H9 (cell line): ENCODE results near the gene CCL8. TPM values are rescaled to one million over a fixed set of nuclear protein-coding genes. Genes with fewer than 3 reads are reported as not detected.

Experiments used
- DNase-seq: peaks from one replicate; pipeline ENCODE4 v3.0.0-alpha.2; 2017
- H2AFZ ChIP-seq: one replicate; pipeline ENCODE4 v1.6.1; 2013; ENCODE audit warnings: mild to moderate bottlenecking, low read length, control low read depth, moderate library complexity
- H2AK5ac ChIP-seq: 2 replicates; pipeline ENCODE4 v1.6.1; 2013; ENCODE audit warnings: low read length, control low read depth, mixed read lengths; ENCODE audit not compliant: insufficient read length
- H2BK120ac ChIP-seq: one replicate; pipeline ENCODE4 v1.6.1; 2013; ENCODE audit warnings: low read depth, mild to moderate bottlenecking, low read length, control low read depth, inconsistent platforms; ENCODE audit not compliant: poor library complexity, severe bottlenecking
- H2BK12ac ChIP-seq: 2 replicates; pipeline ENCODE4 v1.6.1; 2013; ENCODE audit warnings: low read length, control low read depth, mixed read lengths, low read depth; ENCODE audit not compliant: insufficient read length
- H2BK15ac ChIP-seq: 2 replicates; pipeline ENCODE4 v1.6.1; 2013; ENCODE audit warnings: low read depth, low read length, control low read depth
- H2BK20ac ChIP-seq: one replicate; pipeline ENCODE4 v1.6.1; 2013; ENCODE audit warnings: low read depth, mild to moderate bottlenecking, low read length, control low read depth, inconsistent platforms; ENCODE audit not compliant: poor library complexity, severe bottlenecking
- H2BK5ac ChIP-seq: 2 replicates; pipeline ENCODE4 v1.6.1; 2013; ENCODE audit warnings: low read length, control low read depth, mixed read lengths; ENCODE audit not compliant: insufficient read length
- H3K14ac ChIP-seq: 2 replicates; pipeline ENCODE4 v1.6.1; 2013; ENCODE audit warnings: low read length, control low read depth; ENCODE audit not compliant: insufficient read depth
- H3K18ac ChIP-seq: 2 replicates; pipeline ENCODE4 v1.6.1; 2013; ENCODE audit warnings: low read depth, mild to moderate bottlenecking, mixed read lengths, low read length, control low read depth; ENCODE audit not compliant: insufficient read length
- H3K23ac ChIP-seq: 2 replicates; pipeline ENCODE4 v1.6.1; 2013; ENCODE audit warnings: low read length, control low read depth, mixed read lengths, low read depth; ENCODE audit not compliant: insufficient read length
- H3K23me2 ChIP-seq: 2 replicates; pipeline ENCODE4 v1.6.1; 2013; ENCODE audit warnings: low read depth, mild to moderate bottlenecking, mixed read lengths, low read length, control low read depth; ENCODE audit not compliant: insufficient read length, poor library complexity, severe bottlenecking
- H3K27ac ChIP-seq: 2 replicates; pipeline ENCODE4 v1.5.1; 2013; ENCODE audit warnings: low read length, control low read depth, mixed read lengths, low read depth; ENCODE audit not compliant: insufficient read length
- H3K27me3 ChIP-seq: 2 replicates; pipeline ENCODE4 v1.6.1; 2013; ENCODE audit warnings: low read length, control low read depth, inconsistent platforms; ENCODE audit not compliant: insufficient read depth
- H3K4ac ChIP-seq: 2 replicates; pipeline ENCODE4 v1.6.1; 2013; ENCODE audit warnings: low read depth, mild to moderate bottlenecking, control low read depth, inconsistent platforms, low read length, moderate library complexity
- H3K4me1 ChIP-seq: 2 replicates; pipeline ENCODE4 v1.6.1; 2013; ENCODE audit warnings: low read length, control low read depth, inconsistent platforms; ENCODE audit not compliant: insufficient read depth
- H3K4me2 ChIP-seq: 2 replicates; pipeline ENCODE4 v1.6.1; 2013; ENCODE audit warnings: low read length, control low read depth, mixed read lengths; ENCODE audit not compliant: insufficient read length, insufficient read depth
- H3K56ac ChIP-seq: 2 replicates; pipeline ENCODE4 v1.6.1; 2013; ENCODE audit warnings: low read depth, mild to moderate bottlenecking, mixed read lengths, low read length, control low read depth; ENCODE audit not compliant: insufficient read length
- H3K79me1 ChIP-seq: 2 replicates; pipeline ENCODE4 v1.6.1; 2013; ENCODE audit warnings: low read depth, mild to moderate bottlenecking, moderate library complexity, low read length, control low read depth, inconsistent platforms; ENCODE audit not compliant: insufficient read depth, poor library complexity, severe bottlenecking
- H3K79me2 ChIP-seq: 2 replicates; pipeline ENCODE4 v1.6.1; 2013; ENCODE audit warnings: low read length, control low read depth, inconsistent platforms; ENCODE audit not compliant: insufficient read depth
- H3K9ac ChIP-seq: 2 replicates; pipeline ENCODE4 v1.6.1; 2013; ENCODE audit warnings: low read length, control low read depth, mixed read lengths; ENCODE audit not compliant: insufficient read length; ENCODE audit errors: extremely low read depth
- H3K9me3 ChIP-seq: one replicate; pipeline ENCODE4 v1.6.1; 2013; ENCODE audit warnings: low read depth, low read length, inconsistent platforms; ENCODE audit not compliant: control insufficient read depth
- H3T11ph ChIP-seq: one replicate; pipeline ENCODE4 v1.6.1; 2013; ENCODE audit warnings: mild to moderate bottlenecking, low read length, control low read depth, inconsistent platforms
- H4K20me1 ChIP-seq: one replicate; pipeline ENCODE4 v1.6.1; 2013; ENCODE audit not compliant: control insufficient read depth, insufficient read length, insufficient read depth
- H4K5ac ChIP-seq: 2 replicates; pipeline ENCODE4 v1.6.1; 2013; ENCODE audit warnings: low read depth, mild to moderate bottlenecking, mixed read lengths, low read length, control low read depth; ENCODE audit not compliant: insufficient read length
- H4K8ac ChIP-seq: replicated peaks from 2 replicates; pipeline ENCODE4 v1.6.1; 2013; ENCODE audit warnings: low read length, control low read depth, mixed read lengths, low read depth; ENCODE audit not compliant: insufficient read length
- H4K91ac ChIP-seq: 2 replicates; pipeline ENCODE4 v1.6.1; 2013; ENCODE audit warnings: low read depth, mild to moderate bottlenecking, moderate library complexity, mixed read lengths, low read length, control low read depth; ENCODE audit not compliant: insufficient read length
- H3K27ac Mint-ChIP-seq, 3 experiments: 2 replicates in 2 of 3; 3 replicates in 1 of 3; pipeline ENCODE4 v1.8.0; 2020 to 2021; ENCODE audit warnings: mixed read lengths in 3 of 3, mild to moderate bottlenecking in 1 of 3, moderate library complexity in 1 of 3
- H3K27me3 Mint-ChIP-seq: 2 replicates; pipeline ENCODE4 v1.8.0; 2021; ENCODE audit warnings: low read depth, mild to moderate bottlenecking, moderate library complexity, mixed read lengths
- H3K36me3 Mint-ChIP-seq, 3 experiments: 2 replicates in 2 of 3; 3 replicates in 1 of 3; pipeline ENCODE4 v1.8.0; 2020 to 2021; ENCODE audit warnings: low read depth in 3 of 3, mixed read lengths in 3 of 3; ENCODE audit not compliant: insufficient read depth in 1 of 3
- H3K4me1 Mint-ChIP-seq, 2 experiments: 2 replicates each; pipeline ENCODE4 v1.8.0; 2020; ENCODE audit warnings: mixed read lengths in 2 of 2
- H3K4me3 Mint-ChIP-seq, 2 experiments: 2 replicates in 1 of 2; 3 replicates in 1 of 2; pipeline ENCODE4 v1.8.0; 2020 to 2021; ENCODE audit warnings: mild to moderate bottlenecking in 2 of 2, mixed read lengths in 2 of 2, moderate library complexity in 1 of 2
- H3K9me3 Mint-ChIP-seq, 2 experiments: 2 replicates in 1 of 2; 3 replicates in 1 of 2; pipeline ENCODE4 v1.8.0; 2020; ENCODE audit warnings: mild to moderate bottlenecking in 2 of 2, mixed read lengths in 2 of 2, moderate library complexity in 1 of 2
- WGBS: extraction: QIAGEN DNeasy Blood & Tissue Kit; methylation state at CpG from one replicate; pipeline ENCODE4 v1.1.7; 2013; ENCODE audit warnings: missing lambda C conversion rate, low lambda C conversion rate, mixed read lengths; ENCODE audit not compliant: insufficient read length; ENCODE audit errors: extremely low coverage; 5-methylcytosine and 5-hydroxymethylcytosine counted together
- total RNA-seq: library from RNA; stranded (reverse); gene quantifications from 2 replicates; pipeline ENCODE4 v1.2.1, GENCODE V29; 2021
- TF ChIP-seq, protein P1 (sequence below): fragments of 200-600 bp; sonication (generic); conservative IDR thresholded peaks from 3 replicates; pipeline ENCODE4 v1.8.0; 2021; ENCODE audit warnings: antibody characterized with exemption, mild to moderate bottlenecking

The CCL8 gene
- total RNA-seq, 1 experiment from 2014 or later = not detected

GRCh38 chr17:34351096-34351495 lies 31.9 kb downstream of the CCL8 start:
- Histone ChIP-seq H2BK15ac (no peak overlapping the region), H2BK120ac (no peak overlapping the region)

More at GRCh38 chr17:34351096-34351495, 31.9 kb downstream of the CCL8 start:
- H3K9me3 ChIP-seq = no peaks in the 10 kb centered on the region
- no peaks in the 10 kb centered on the region for H3K23me2 ChIP-seq
- TF ChIP-seq, protein P1, sequence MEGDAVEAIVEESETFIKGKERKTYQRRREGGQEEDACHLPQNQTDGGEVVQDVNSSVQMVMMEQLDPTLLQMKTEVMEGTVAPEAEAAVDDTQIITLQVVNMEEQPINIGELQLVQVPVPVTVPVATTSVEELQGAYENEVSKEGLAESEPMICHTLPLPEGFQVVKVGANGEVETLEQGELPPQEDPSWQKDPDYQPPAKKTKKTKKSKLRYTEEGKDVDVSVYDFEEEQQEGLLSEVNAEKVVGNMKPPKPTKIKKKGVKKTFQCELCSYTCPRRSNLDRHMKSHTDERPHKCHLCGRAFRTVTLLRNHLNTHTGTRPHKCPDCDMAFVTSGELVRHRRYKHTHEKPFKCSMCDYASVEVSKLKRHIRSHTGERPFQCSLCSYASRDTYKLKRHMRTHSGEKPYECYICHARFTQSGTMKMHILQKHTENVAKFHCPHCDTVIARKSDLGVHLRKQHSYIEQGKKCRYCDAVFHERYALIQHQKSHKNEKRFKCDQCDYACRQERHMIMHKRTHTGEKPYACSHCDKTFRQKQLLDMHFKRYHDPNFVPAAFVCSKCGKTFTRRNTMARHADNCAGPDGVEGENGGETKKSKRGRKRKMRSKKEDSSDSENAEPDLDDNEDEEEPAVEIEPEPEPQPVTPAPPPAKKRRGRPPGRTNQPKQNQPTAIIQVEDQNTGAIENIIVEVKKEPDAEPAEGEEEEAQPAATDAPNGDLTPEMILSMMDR = no peak
- H3K4ac ChIP-seq = no peak overlapping the region
- H3K9ac ChIP-seq = no peak overlapping the region
- H3K9me3 Mint-ChIP-seq = peaks cover 6 to 7% of the 10 kb centered on the region in 2 experiments; a peak in 4 of 5 replicates
- H3K4me3 Mint-ChIP-seq = no peak overlapping the region
- no peak overlapping the region for H3T11ph ChIP-seq
- H3K79me1 ChIP-seq = no peaks in the 10 kb centered on the region
- H3K4me1 Mint-ChIP-seq = peaks cover 3 to 9% of the 10 kb centered on the region in 2 experiments; a peak in 3 of 4 replicates
- H3K56ac ChIP-seq = no peak overlapping the region
- no CpG with 5 or more reads among the region's 1 CpG for WGBS
- H3K4me1 ChIP-seq = no peaks in the 10 kb centered on the region
- no peaks in the 10 kb centered on the region; a peak in 1 of 7 replicates for H3K36me3 Mint-ChIP-seq
- H4K20me1 ChIP-seq = no peaks in the 10 kb centered on the region
- no peak for DNase-seq
- H3K18ac ChIP-seq = no peak overlapping the region
- H2BK20ac ChIP-seq = no peak overlapping the region
- no peak overlapping the region for H2AK5ac ChIP-seq
- H3K27ac Mint-ChIP-seq = no peak overlapping the region
- H4K5ac ChIP-seq = no peak overlapping the region
- H3K79me2 ChIP-seq = no peaks in the 10 kb centered on the region
- no peak overlapping the region for H2BK12ac ChIP-seq
- H2AFZ ChIP-seq = no peak overlapping the region
- H4K91ac ChIP-seq = no peak overlapping the region
- no peak overlapping the region for H4K8ac ChIP-seq
- no peak overlapping the region for H3K14ac ChIP-seq
- H3K27me3 ChIP-seq = no peaks in the 10 kb centered on the region
- no peak overlapping the region for H3K23ac ChIP-seq
- H2BK5ac ChIP-seq = no peak overlapping the region
- peaks cover 5% of the 10 kb centered on the region for H3K27me3 Mint-ChIP-seq
- no peak overlapping the region for H3K27ac ChIP-seq
- no peak overlapping the region for H3K4me2 ChIP-seq
